RWPE2 (cell line): ENCODE measurements around the gene METTL16.

ENCODE experiments used
- ATAC-seq: fragments of 200-7000 bp; cut with Tn5 transposase; 3 replicates; pipeline ENCODE4 v1.9.1; 2021; ENCODE audit warnings: low read depth
- DNase-seq: peaks from one replicate; pipeline ENCODE4 v3.0.0-alpha.2; 2020; ENCODE audit warnings: low spot score
- H3K27ac ChIP-seq: fragments of 450-650 bp; 2 replicates; pipeline ENCODE4 v1.5.1; 2017; ENCODE audit warnings: mild to moderate bottlenecking; ENCODE audit not compliant: poor library complexity, severe bottlenecking
- H3K27me3 ChIP-seq: fragments of 250-450 bp; sonication (Bioruptor Pico); 2 replicates; pipeline ENCODE4 v1.5.1; 2021; ENCODE audit warnings: mild to moderate bottlenecking, moderate library complexity; ENCODE audit not compliant: insufficient read depth, poor library complexity, severe bottlenecking
- H3K36me3 ChIP-seq: fragments of 250-450 bp; sonication (Bioruptor Pico); 2 replicates; pipeline ENCODE4 v1.5.1; 2020; ENCODE audit warnings: low read depth, mild to moderate bottlenecking, moderate library complexity
- H3K4me1 ChIP-seq: fragments of 250-450 bp; sonication (Bioruptor Pico); 2 replicates; pipeline ENCODE4 v1.5.1; 2021; ENCODE audit warnings: mild to moderate bottlenecking, moderate library complexity; ENCODE audit not compliant: insufficient read depth, poor library complexity, severe bottlenecking
- H3K4me3 ChIP-seq: fragments of 250-450 bp; sonication (Bioruptor Pico); 2 replicates; pipeline ENCODE4 v1.5.1; 2021; ENCODE audit warnings: mild to moderate bottlenecking, moderate library complexity; ENCODE audit not compliant: severe bottlenecking
- H3K9me3 ChIP-seq: fragments of 250-450 bp; sonication (Bioruptor Pico); 2 replicates; pipeline ENCODE4 v1.5.1; 2021; ENCODE audit warnings: mild to moderate bottlenecking, moderate library complexity; ENCODE audit not compliant: severe bottlenecking
- TF ChIP-seq, protein P1 (sequence below): fragments of 450-650 bp; IDR thresholded peaks from one replicate; pipeline ENCODE4 v1.5.1; 2017; ENCODE audit warnings: mild to moderate bottlenecking, moderate library complexity; ENCODE audit not compliant: poor library complexity, severe bottlenecking

Gene METTL16

DNA sequence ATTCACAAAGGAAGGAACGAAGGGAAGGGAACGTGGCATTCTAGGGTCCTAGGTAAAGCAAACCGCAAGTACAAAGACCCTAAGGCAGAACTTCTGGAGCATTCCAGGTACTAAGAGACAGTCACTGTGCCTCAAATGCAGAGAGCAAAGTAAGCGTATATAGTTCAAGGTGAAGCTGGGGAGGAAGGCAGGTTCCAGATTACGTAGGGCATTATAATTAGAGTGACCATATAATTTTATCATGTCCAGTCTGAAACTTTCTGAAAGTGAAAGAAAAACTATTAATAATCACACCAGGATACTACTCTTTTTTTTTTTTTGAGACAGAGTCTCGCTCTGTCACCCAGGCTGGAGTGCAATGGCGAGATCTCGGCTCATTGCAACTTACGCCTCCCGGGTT lies 25.7 kb downstream of the METTL16 start:
- ATAC-seq (0 out of 3 replicates have a peak, but pooled peaks have one; percentile 7), DNase-seq (no peak)
- Histone ChIP-seq H3K27me3 (no peaks in the 10 kb centered on the region), H3K4me1 (peaks cover 25% of the 10 kb centered on the region), H3K4me3 (peak overlapping the region; percentile 7), H3K27ac (peak overlapping the region; percentile 45), H3K9me3 (no peaks in the 10 kb centered on the region), H3K36me3 (0 out of 2 replicates have a peak, but pooled peaks cover 3% of the 10 kb centered on the region)
- TF ChIP-seq, protein P1, sequence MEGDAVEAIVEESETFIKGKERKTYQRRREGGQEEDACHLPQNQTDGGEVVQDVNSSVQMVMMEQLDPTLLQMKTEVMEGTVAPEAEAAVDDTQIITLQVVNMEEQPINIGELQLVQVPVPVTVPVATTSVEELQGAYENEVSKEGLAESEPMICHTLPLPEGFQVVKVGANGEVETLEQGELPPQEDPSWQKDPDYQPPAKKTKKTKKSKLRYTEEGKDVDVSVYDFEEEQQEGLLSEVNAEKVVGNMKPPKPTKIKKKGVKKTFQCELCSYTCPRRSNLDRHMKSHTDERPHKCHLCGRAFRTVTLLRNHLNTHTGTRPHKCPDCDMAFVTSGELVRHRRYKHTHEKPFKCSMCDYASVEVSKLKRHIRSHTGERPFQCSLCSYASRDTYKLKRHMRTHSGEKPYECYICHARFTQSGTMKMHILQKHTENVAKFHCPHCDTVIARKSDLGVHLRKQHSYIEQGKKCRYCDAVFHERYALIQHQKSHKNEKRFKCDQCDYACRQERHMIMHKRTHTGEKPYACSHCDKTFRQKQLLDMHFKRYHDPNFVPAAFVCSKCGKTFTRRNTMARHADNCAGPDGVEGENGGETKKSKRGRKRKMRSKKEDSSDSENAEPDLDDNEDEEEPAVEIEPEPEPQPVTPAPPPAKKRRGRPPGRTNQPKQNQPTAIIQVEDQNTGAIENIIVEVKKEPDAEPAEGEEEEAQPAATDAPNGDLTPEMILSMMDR, result no peak

DNA sequence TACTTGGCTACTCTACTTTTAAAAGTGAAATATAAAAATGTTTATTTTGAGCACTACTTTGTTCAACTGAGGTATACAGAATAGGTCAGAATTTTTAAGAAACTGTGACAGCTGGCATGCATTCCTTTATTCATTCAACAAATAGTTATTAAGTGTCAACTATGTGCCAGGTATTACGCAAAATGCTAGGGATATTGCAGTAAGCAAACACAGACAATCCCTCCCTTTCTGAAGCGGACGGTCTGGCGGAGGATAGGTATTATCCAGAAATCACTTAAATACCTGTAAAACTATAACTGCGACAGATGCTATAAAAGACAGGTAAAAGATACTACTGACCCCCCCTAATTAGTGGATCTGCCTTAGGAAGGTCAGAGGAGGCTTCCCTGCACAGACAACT lies 26.1 kb downstream of the METTL16 start:
- DNase-seq, result no peak
- TF ChIP-seq, protein P1, result no peak

DNA sequence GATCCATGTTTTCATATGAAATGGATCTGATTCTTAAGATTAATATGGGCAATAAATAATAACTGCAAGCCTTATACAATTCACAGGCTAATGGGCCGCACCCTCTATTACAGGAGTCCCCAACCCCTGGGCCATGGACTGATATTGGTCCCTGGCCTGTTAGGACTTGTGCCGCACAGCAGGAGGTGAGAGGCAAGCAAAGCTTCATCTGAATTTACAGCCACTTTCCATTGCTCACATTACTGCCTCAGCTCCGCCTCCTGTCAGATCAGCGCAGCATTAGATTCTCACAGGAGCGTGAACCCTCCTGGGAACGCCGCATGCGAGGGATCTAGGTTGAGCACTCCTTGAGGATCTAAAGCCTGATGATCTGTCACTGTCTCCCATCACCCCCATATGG lies 26.8 kb downstream of the METTL16 start:
- DNase-seq (no peak), ATAC-seq (peak; percentile 81)
- TF ChIP-seq, protein P1, result no peak
- Histone ChIP-seq H3K27me3 (no peaks in the 10 kb centered on the region), H3K27ac (peak overlapping the region; percentile 45), H3K36me3 (no peaks in the 10 kb centered on the region), H3K4me1 (peaks cover 25% of the 10 kb centered on the region), H3K4me3 (no peak overlapping the region), H3K9me3 (no peaks in the 10 kb centered on the region)

More for the DNA sequence above, 26.1 kb downstream of the METTL16 start:
- H3K4me1 ChIP-seq, result peaks cover 25% of the 10 kb centered on the region
- H3K36me3 ChIP-seq, result 0 out of 2 replicates have a peak, but pooled peaks cover under 1% of the 10 kb centered on the region
- peak; percentile 76 for ATAC-seq
- H3K4me3 ChIP-seq, result peak overlapping the region; percentile 7
- peak overlapping the region; percentile 45 for H3K27ac ChIP-seq
- H3K27me3 ChIP-seq, result no peaks in the 10 kb centered on the region
- no peaks in the 10 kb centered on the region for H3K9me3 ChIP-seq

DNA sequence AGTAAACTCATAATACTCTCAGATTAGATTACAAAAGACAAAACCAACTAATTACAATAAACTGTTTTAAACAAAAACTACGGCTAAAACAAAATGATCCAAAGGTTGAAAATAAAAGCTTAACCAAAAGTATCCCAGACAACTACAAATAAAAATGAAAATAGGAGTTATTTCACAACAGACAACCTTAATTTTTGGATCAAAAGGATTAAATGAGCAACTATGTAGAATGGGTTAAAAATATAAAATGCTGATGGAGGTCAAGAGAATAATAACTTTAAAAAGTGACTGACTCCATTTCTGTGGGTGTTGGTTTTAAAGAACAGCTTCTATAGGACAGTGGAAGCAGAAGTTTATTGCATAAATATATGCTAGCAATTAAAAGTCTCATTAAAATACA lies 28.6 kb downstream of the METTL16 start:
- Histone ChIP-seq H3K36me3 (peaks cover 8% of the 10 kb centered on the region), H3K27me3 (no peaks in the 10 kb centered on the region), H3K4me1 (peaks cover 25% of the 10 kb centered on the region), H3K27ac (no peak overlapping the region), H3K9me3 (no peaks in the 10 kb centered on the region), H3K4me3 (no peak overlapping the region)
- no peak for DNase-seq
- no peak for ATAC-seq
- TF ChIP-seq, protein P1, result no peak

DNA sequence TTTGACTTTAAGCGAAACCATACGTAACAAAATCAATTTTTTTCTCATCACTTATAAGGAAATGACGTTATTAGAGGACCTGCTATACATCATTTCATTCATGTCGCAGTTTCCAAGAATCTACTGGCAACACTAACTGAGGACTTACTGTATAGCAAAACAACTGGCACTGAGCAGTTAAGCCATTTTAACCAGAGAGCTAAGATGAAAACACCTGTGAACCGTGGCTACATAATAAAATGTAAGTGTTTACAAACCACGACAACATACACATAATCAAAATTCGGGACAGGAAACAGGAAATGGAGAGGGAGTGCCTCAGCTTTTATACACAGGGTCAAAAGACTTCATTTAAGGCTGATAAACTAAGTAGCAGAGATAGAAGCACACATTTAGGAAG lies 29.5 kb downstream of the METTL16 start:
- no peaks in the 10 kb centered on the region for H3K27me3 ChIP-seq
- H3K27ac ChIP-seq, result no peak overlapping the region
- H3K4me1 ChIP-seq, result peaks cover 25% of the 10 kb centered on the region
- peaks cover 17% of the 10 kb centered on the region for H3K36me3 ChIP-seq
- H3K9me3 ChIP-seq, result no peaks in the 10 kb centered on the region
- H3K4me3 ChIP-seq, result no peak overlapping the region
- DNase-seq (no peak), ATAC-seq (no peak)
- TF ChIP-seq, protein P1, result no peak
